MCF 10A (cell line): ENCODE results near the gene PHACTR3. TPM values are rescaled to one million over a fixed set of nuclear protein-coding genes. Genes with fewer than 3 reads are reported as not detected.

Experiments used
- BruUV-seq: library from RNA; stranded (reverse); fragments of 400-500 nt; replicated peaks from 2 replicates; lab custom pipeline; 2021; lab: Mats Ljungman, UMichigan
- CTCF ChIA-PET: fragments of 300-600 bp; sonication (Branson Sonifier 250); formaldehyde crosslinking; extraction: SDS; loops from one replicate; lab custom pipeline; 2021; ENCODE audit warnings: antibody characterized with exemption, inconsistent platforms; lab: Yijun Ruan, JAX
- POLR2A ChIA-PET: fragments of 300-600, 350-650 bp; sonication (Branson Sonifier 250); formaldehyde crosslinking; extraction: SDS; loops from one replicate; lab custom pipeline; 2020; ENCODE audit warnings: antibody characterized with exemption, inconsistent platforms; lab: Yijun Ruan, JAX
- DNase-seq: peaks from one replicate; pipeline ENCODE4 v3.0.0-alpha.2; 2018; ENCODE audit not compliant: unreplicated experiment
- H3K27ac Mint-ChIP-seq: one replicate; pipeline ENCODE4 v1.8.0; 2022; ENCODE audit warnings: mild to moderate bottlenecking, low read depth, mixed read lengths; ENCODE audit not compliant: unreplicated experiment
- H3K27me3 Mint-ChIP-seq: one replicate; pipeline ENCODE4 v1.8.0; 2022; ENCODE audit warnings: mixed read lengths; ENCODE audit not compliant: insufficient read depth, unreplicated experiment
- H3K36me3 Mint-ChIP-seq: one replicate; pipeline ENCODE4 v1.8.0; 2022; ENCODE audit warnings: mild to moderate bottlenecking, moderate library complexity, mixed read lengths; ENCODE audit not compliant: insufficient read depth, unreplicated experiment
- H3K4me1 Mint-ChIP-seq: one replicate; pipeline ENCODE4 v1.8.0; 2022; ENCODE audit warnings: mixed read lengths; ENCODE audit not compliant: insufficient read depth, unreplicated experiment
- H3K4me3 Mint-ChIP-seq: one replicate; pipeline ENCODE4 v1.8.0; 2022; ENCODE audit warnings: mild to moderate bottlenecking, moderate library complexity, mixed read lengths; ENCODE audit not compliant: unreplicated experiment
- H3K9me3 Mint-ChIP-seq: one replicate; pipeline ENCODE4 v1.8.0; 2022; ENCODE audit warnings: mixed read lengths; ENCODE audit not compliant: unreplicated experiment
- intact Hi-C: fragments of 100-400 bp; cut with micrococcal nuclease; formaldehyde crosslinking; loops from 2 replicates; pipeline ENCODE4 v1.14.1; 2022
- total RNA-seq: library from RNA; stranded (reverse); gene quantifications from 2 replicates; pipeline ENCODE4 v1.2.3, GENCODE V29; 2022
- TF ChIP-seq, protein P1 (sequence below): fragments of 200-600 bp; IDR thresholded peaks from one replicate; pipeline ENCODE4 v1.8.0; 2022; ENCODE audit warnings: antibody characterized with exemption, mild to moderate bottlenecking; ENCODE audit not compliant: unreplicated experiment

PHACTR3 gene
- total RNA-seq, 1 experiment from 2014 or later: 22.8 TPM

- H3K36me3 Mint-ChIP-seq: no peaks in the 10 kb centered on the region
- peaks cover 88% of the 10 kb centered on the region for H3K27me3 Mint-ChIP-seq
- BruUV-seq: no TSS peak
- DNase-seq: no peak
- TF ChIP-seq, protein P1, sequence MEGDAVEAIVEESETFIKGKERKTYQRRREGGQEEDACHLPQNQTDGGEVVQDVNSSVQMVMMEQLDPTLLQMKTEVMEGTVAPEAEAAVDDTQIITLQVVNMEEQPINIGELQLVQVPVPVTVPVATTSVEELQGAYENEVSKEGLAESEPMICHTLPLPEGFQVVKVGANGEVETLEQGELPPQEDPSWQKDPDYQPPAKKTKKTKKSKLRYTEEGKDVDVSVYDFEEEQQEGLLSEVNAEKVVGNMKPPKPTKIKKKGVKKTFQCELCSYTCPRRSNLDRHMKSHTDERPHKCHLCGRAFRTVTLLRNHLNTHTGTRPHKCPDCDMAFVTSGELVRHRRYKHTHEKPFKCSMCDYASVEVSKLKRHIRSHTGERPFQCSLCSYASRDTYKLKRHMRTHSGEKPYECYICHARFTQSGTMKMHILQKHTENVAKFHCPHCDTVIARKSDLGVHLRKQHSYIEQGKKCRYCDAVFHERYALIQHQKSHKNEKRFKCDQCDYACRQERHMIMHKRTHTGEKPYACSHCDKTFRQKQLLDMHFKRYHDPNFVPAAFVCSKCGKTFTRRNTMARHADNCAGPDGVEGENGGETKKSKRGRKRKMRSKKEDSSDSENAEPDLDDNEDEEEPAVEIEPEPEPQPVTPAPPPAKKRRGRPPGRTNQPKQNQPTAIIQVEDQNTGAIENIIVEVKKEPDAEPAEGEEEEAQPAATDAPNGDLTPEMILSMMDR: no peak
- no peak overlapping the region for H3K4me3 Mint-ChIP-seq
- intact Hi-C loops: no loop called here
- CTCF ChIA-PET: interaction anchor here (2.4 kb wide), 1 partner anchor 34 kb away, joined by 7 read pairs; no protein-coding TSS in a partner anchor
- H3K4me1 Mint-ChIP-seq: no peaks in the 10 kb centered on the region
- POLR2A ChIA-PET: no interaction called here
- H3K9me3 Mint-ChIP-seq: no peaks in the 10 kb centered on the region
- no peak overlapping the region for H3K27ac Mint-ChIP-seq
Measured at GRCh38 chr20:59604741-59605600, 631 bp downstream of the PHACTR3 start.

DNA sequence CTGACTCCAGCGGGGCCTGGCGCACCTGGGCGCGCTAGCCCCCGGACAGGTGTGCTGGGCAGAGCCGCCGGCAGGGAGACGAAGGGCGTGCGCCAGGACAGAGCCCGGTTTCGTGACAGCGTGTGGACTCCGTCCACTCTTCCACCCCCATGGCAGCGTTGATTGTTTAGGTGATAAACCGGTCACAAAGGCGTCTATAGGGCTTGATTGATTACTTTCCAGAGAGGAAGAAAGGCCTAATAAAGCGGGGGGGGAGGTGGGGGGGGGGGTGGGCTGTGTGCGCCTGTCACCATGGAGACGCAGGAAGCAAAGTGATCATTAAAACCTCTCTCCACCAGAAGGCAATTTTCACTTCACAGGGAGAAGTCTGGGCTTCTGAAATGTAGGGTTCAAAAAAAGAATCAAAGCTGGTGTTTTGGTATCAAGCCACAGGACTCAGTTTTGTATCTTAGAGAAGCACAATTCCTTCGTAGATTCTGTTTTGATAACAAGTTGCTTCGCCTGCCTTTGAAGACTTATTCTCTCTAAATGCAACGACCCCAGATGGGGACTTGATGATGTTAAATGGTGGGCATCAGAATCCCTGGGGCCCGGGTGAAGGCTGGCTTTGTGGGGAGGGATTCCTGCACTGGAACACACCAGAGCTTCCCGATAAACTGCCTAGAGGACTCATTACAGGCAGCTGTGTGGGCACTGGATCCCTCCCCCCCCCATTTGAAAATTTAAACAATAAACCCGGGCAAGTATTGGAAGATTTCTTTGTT, 1.4 kb downstream of the PHACTR3 start:
- intact Hi-C loops: no loop called here
- no peak overlapping the region for H3K4me3 Mint-ChIP-seq

DNA sequence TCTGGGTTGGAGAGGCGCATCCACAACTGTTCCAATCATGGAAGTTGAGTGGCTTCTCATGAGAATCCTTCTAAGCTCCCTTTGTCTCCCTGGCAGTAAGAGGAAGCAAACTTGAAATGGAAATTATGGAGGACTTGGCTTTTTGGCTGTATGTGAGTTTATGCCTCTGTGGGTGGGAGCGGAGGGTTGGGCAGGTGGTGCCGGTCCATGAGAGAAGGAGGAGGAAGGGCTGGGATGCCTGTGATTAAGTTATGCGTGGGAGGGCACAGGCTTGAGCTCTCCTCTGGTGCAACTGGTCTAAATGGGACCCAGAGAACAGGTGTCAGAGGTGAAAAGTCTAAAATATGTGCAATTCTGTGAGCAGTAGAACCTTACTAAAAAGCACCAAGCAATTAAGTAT, 2.2 kb downstream of the PHACTR3 start:
- TF ChIP-seq, protein P1: no peak
- CTCF ChIA-PET: interaction anchor here (6.2 kb wide), 1 partner anchor 9 kb away, joined by 50 read pairs; no protein-coding TSS in a partner anchor
- no TSS peak for BruUV-seq
- H3K4me3 Mint-ChIP-seq: no peak overlapping the region
- no peaks in the 10 kb centered on the region for H3K36me3 Mint-ChIP-seq
- intact Hi-C loops: no loop called here
- POLR2A ChIA-PET: interaction anchor here (0.8 kb wide), 1 partner anchor 51 kb away, joined by 3 read pairs; no protein-coding TSS in a partner anchor
- H3K27ac Mint-ChIP-seq: no peak overlapping the region
- H3K4me1 Mint-ChIP-seq: no peaks in the 10 kb centered on the region
- no peak for DNase-seq
- H3K27me3 Mint-ChIP-seq: peaks cover 88% of the 10 kb centered on the region
- no peaks in the 10 kb centered on the region for H3K9me3 Mint-ChIP-seq

More for the DNA sequence above, 1.4 kb downstream of the PHACTR3 start:
- no peak overlapping the region for H3K27ac Mint-ChIP-seq
- ChIA-PET CTCF (interaction anchor here (2.4 kb wide), 1 partner anchor 34 kb away, joined by 7 read pairs; no protein-coding TSS in a partner anchor), POLR2A (no interaction called here)
- BruUV-seq: no TSS peak
- no peaks in the 10 kb centered on the region for H3K9me3 Mint-ChIP-seq
- TF ChIP-seq, protein P1: no peak
- DNase-seq: no peak
- H3K4me1 Mint-ChIP-seq: no peaks in the 10 kb centered on the region
- peaks cover 88% of the 10 kb centered on the region for H3K27me3 Mint-ChIP-seq
- H3K36me3 Mint-ChIP-seq: no peaks in the 10 kb centered on the region

GRCh38 chr20:59608396-59608795, 4.1 kb downstream of the PHACTR3 start:
- Mint-ChIP-seq H3K4me1 (no peaks in the 10 kb centered on the region), H3K36me3 (no peaks in the 10 kb centered on the region), H3K27me3 (peaks cover 88% of the 10 kb centered on the region), H3K27ac (no peak overlapping the region), H3K9me3 (no peaks in the 10 kb centered on the region), H3K4me3 (no peak overlapping the region)
- no peak for DNase-seq
- TF ChIP-seq, protein P1: no peak
- CTCF ChIA-PET: interaction anchor here (3.7 to 6.2 kb wide), 2 partner anchors 11 to 37 kb away, joined by 16 to 50 read pairs; no protein-coding TSS in a partner anchor
- BruUV-seq: no TSS peak
- POLR2A ChIA-PET: no interaction called here
- intact Hi-C loops: no loop called here
